Kidney (tissue), 14 donors: ENCODE results near the gene GRB14. TPM values are rescaled to one million over a fixed set of nuclear protein-coding genes. Genes with fewer than 3 reads are reported as not detected.
A peak's percentile ranks its signal among the peaks of the same experiment; 100 is the strongest.

Source experiments
- DNase-seq, 5 donors: peaks; one replicate each; pipeline ENCODE4 v3.0.0-alpha.2; 2013 to 2020
- FAIRE-seq: peaks from 2 replicates; lab custom pipeline; 2012; peaks lifted over from hg19 to GRCh38; lab: Jason Lieb, UNC
- H3K27ac ChIP-seq, 2 donors: one replicate each; pipeline ENCODE4 v1.7.0; 2013; ENCODE audit warnings: low read depth in 2 of 2, low read length in 2 of 2, inconsistent platforms in 1 of 2
- H3K27me3 ChIP-seq: one replicate; pipeline ENCODE4 v1.7.1; 2013; ENCODE audit warnings: low read length, inconsistent platforms; ENCODE audit not compliant: control insufficient read depth, insufficient read depth
- H3K36me3 ChIP-seq, 3 donors: one replicate each; pipeline versions ENCODE4 v1.7.0 to v1.7.1; 2013; ENCODE audit warnings: low read length in 3 of 3, control low read depth in 1 of 3, inconsistent platforms in 1 of 3; ENCODE audit not compliant: insufficient read depth in 3 of 3, control insufficient read depth in 2 of 3
- H3K4me1 ChIP-seq, 3 donors: one replicate each; pipeline versions ENCODE4 v1.7.0 to v1.7.1; 2013; ENCODE audit warnings: low read length in 3 of 3, inconsistent platforms in 1 of 3, low read depth in 1 of 3; ENCODE audit not compliant: control insufficient read depth in 2 of 3, insufficient read depth in 2 of 3
- H3K4me3 ChIP-seq, 3 donors: one replicate each; pipeline versions ENCODE4 v1.7.0 to v1.8.1; 2013; ENCODE audit warnings: low read length in 3 of 3, control low read depth in 1 of 3, inconsistent platforms in 1 of 3
- H3K9ac ChIP-seq, 3 donors: one replicate each; pipeline versions ENCODE4 v1.7.0 to v1.7.1; 2013; ENCODE audit warnings: low read length in 3 of 3, control low read depth in 1 of 3, inconsistent platforms in 1 of 3
- H3K9me3 ChIP-seq, 3 donors: one replicate each; pipeline versions ENCODE4 v1.7.0 to v1.7.1; 2013; ENCODE audit warnings: low read length in 3 of 3, control low read depth in 1 of 3, inconsistent platforms in 1 of 3; ENCODE audit not compliant: control insufficient read depth in 2 of 3, insufficient read depth in 1 of 3
- CTCF ChIP-seq: IDR thresholded peaks from 3 replicates; pipeline ENCODE4 v1.5.1; 2012; ENCODE audit warnings: mild to moderate bottlenecking, moderate library complexity, borderline replicate concordance; ENCODE audit not compliant: insufficient read depth; ENCODE audit errors: extremely low read depth
- intact Hi-C: fragments of 100-400 bp; cut with DNase I; formaldehyde crosslinking; loops from one replicate; pipeline ENCODE4 v1.11.1; 2022
- polyA plus RNA-seq: library from polyadenylated mRNA; stranded (reverse); fragments of 350-450 nt; fragmentation: Illumina TruSeq; extraction: RNeasy Lipid Tissue Mini Kit (QIAGEN cat#74804); gene quantifications from one replicate; pipeline ENCODE4 v1.2.3, GENCODE V29; 2014; ENCODE audit warnings: low read depth, low replicate concordance; ENCODE audit not compliant: insufficient read depth
- total RNA-seq: library from RNA; stranded (reverse); fragmentation: NEBNext Ultra II Directional; extraction: Animal tissue kit (Norgen Biotek cat#: 25700); gene quantifications from one replicate; pipeline ENCODE4 v1.2.1, GENCODE V29; 2021
- donor health status: control.
- donor health status: control.
- donor health status: control.
- donor health status: control.
- donor health status: control.
- donor health status: DM: yes; HTN: yes; CAD: no.
- donor health status: Normal renal cell carcinoma (clear cell type).

GRB14 gene
- total and polyA plus RNA-seq, 2 donors from 2014 or later = 41.7 to 71.3 TPM

- no peaks in the 10 kb centered on the region for H3K36me3 ChIP-seq
- TF ChIP-seq CTCF = no peak
- DNase-seq (no peak), FAIRE-seq (no peak)
- H3K27ac ChIP-seq = no peak overlapping the region
- intact Hi-C loops = no loop called here
- H3K9me3 ChIP-seq = no peaks in the 10 kb centered on the region
- no peaks in the 10 kb centered on the region for H3K4me1 ChIP-seq
- no peak overlapping the region for H3K4me3 ChIP-seq
- H3K9ac ChIP-seq = no peak overlapping the region
- H3K27me3 ChIP-seq = no peaks in the 10 kb centered on the region
Measured at GRCh38 chr2:164464376-164464775, 156.9 kb downstream of the GRB14 start.

DNA sequence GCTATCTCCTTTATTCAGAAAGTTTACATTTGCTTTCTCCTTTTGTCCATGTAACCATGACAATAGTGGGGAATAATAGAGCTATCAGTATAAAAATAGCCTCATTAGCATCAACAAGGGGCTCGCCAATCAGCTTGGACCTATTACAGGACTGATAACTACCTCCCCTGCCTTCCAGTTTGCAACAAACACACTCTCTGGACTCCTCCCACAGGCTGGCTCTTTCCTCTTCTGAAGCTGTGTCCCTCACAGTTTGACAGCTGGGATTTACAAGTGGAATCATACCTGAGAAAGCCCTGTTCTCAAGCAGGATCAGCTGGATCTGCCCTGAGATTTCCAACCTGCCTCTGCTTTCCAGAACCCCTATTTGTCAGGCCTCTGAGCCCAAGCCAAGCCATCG is 162.5 kb downstream of the GRB14 start:
- FAIRE-seq (no peak), DNase-seq (no peak)
- H3K4me1 ChIP-seq = no peaks in the 10 kb centered on the region
- H3K27me3 ChIP-seq = no peaks in the 10 kb centered on the region
- H3K9me3 ChIP-seq = no peaks in the 10 kb centered on the region
- TF ChIP-seq CTCF = no peak
- no peak overlapping the region for H3K27ac ChIP-seq
- H3K9ac ChIP-seq = no peak overlapping the region
- H3K4me3 ChIP-seq = no peak overlapping the region
- no peaks in the 10 kb centered on the region for H3K36me3 ChIP-seq
- intact Hi-C loops = no loop called here

DNA sequence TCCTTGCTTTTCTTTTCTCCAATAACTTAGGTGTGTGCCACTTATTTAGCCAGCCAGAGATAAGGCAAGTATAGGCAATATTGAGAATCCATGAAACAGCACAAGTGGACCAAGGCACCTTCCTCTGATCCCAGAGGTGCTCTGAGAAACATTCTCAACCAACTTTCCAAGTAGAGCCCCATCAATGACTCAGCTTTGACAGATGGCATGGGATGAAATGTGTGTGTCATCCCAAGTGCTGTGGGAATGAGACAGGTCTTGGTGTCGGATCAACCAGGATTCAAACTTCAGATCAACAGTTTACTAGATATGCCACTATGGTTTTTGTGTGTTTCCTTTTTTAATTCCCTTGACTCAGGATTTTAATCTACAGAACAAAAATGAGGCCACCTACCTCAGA is 164.0 kb downstream of the GRB14 start:
- H3K27me3 ChIP-seq = no peaks in the 10 kb centered on the region
- TF ChIP-seq CTCF = no peak
- no peak overlapping the region for H3K9ac ChIP-seq
- no peaks in the 10 kb centered on the region for H3K9me3 ChIP-seq
- H3K27ac ChIP-seq = no peak overlapping the region
- DNase-seq (no peak), FAIRE-seq (no peak)
- intact Hi-C loops = no loop called here
- H3K4me3 ChIP-seq = no peak overlapping the region
- no peaks in the 10 kb centered on the region for H3K4me1 ChIP-seq
- H3K36me3 ChIP-seq = no peaks in the 10 kb centered on the region

DNA sequence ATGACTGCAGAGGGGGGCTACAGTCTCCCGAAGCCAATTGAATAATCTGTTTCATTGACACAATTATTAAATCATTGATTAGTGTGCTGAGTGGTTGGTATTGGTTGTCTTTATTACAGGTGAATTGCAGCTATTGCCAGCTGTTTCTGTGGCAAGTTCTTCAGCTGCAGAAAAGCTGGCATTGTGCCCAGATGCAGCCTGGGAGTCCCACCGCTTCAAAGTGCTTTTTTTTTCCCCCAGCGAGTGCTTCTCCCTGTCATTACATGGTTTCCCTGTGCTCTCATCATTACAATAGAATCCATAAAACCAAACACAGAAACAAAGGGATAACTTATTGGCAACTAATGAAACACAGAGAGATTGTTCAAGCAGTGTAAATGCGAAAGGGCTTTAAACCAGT is 164.7 kb downstream of the GRB14 start:
- FAIRE-seq (no peak), DNase-seq (peak in 2 of 5 donors; percentile 24 to 55)
- no peak overlapping the region for H3K9ac ChIP-seq
- H3K27me3 ChIP-seq = no peaks in the 10 kb centered on the region
- H3K36me3 ChIP-seq = no peaks in the 10 kb centered on the region
- intact Hi-C loops = no loop called here
- no peaks in the 10 kb centered on the region for H3K4me1 ChIP-seq
- no peak overlapping the region for H3K4me3 ChIP-seq
- TF ChIP-seq CTCF = no peak
- H3K9me3 ChIP-seq = no peaks in the 10 kb centered on the region
- H3K27ac ChIP-seq = no peak overlapping the region
